GM20000 (cell line): ENCODE results near the gene ENOX2.
"Not testable (repeated sequence)": the region's sequence is repeated elsewhere in the genome, so short reads cannot be mapped to it uniquely, and the experiment has no call there.

Experiments
- DNase-seq: peaks from one replicate; pipeline ENCODE4 v3.0.0; 2012; ENCODE audit warnings: low spot score
- TF ChIP-seq, protein P1 (sequence below): IDR thresholded peaks from 2 replicates; pipeline ENCODE4 v1.5.1; 2012; ENCODE audit warnings: mild to moderate bottlenecking, control low read depth; ENCODE audit errors: extremely low read depth, missing control alignments

Gene ENOX2

DNA sequence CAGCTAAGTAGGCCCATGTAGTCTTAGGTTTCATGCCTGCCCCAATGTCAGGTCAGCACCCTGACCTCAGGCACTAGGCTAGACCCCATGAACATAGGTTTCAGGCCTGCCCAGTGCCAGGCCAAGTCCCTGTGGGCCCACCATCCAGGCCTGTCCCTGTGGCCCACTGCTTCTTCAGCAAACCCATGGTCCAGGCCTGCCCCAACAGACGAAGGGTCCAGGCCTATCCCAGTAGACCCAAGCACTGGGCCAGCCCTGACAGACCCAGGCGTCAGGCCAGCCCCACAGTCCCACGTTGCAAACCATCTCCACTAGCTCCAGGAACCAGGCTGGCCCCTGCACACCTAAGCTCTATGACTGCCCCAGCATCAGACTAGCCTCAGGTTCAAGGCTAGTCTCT is 92.4 kb downstream of the ENOX2 start:
- DNase-seq: no peak
- TF ChIP-seq, protein P1, sequence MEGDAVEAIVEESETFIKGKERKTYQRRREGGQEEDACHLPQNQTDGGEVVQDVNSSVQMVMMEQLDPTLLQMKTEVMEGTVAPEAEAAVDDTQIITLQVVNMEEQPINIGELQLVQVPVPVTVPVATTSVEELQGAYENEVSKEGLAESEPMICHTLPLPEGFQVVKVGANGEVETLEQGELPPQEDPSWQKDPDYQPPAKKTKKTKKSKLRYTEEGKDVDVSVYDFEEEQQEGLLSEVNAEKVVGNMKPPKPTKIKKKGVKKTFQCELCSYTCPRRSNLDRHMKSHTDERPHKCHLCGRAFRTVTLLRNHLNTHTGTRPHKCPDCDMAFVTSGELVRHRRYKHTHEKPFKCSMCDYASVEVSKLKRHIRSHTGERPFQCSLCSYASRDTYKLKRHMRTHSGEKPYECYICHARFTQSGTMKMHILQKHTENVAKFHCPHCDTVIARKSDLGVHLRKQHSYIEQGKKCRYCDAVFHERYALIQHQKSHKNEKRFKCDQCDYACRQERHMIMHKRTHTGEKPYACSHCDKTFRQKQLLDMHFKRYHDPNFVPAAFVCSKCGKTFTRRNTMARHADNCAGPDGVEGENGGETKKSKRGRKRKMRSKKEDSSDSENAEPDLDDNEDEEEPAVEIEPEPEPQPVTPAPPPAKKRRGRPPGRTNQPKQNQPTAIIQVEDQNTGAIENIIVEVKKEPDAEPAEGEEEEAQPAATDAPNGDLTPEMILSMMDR: no peak

DNA sequence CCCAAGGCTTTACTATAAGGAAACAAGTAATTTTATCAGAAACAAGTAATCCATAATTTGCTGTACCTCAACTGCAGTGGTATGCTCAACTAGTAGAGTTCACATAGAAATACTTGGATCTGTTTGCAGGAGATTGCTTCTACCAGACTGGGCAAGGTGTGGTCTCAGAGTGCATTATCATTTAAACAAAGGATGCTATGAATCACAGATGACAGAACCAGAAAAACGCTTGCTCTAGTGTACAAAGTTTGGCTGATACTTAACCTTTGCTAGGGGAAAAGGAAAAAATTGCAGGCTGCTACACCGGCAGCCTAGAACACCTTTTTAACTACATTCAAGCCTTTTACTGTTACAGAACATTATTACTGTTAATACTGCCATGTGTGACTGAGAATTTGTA is 97.1 kb downstream of the ENOX2 start:
- TF ChIP-seq, protein P1: no peak
- no peak for DNase-seq

DNA sequence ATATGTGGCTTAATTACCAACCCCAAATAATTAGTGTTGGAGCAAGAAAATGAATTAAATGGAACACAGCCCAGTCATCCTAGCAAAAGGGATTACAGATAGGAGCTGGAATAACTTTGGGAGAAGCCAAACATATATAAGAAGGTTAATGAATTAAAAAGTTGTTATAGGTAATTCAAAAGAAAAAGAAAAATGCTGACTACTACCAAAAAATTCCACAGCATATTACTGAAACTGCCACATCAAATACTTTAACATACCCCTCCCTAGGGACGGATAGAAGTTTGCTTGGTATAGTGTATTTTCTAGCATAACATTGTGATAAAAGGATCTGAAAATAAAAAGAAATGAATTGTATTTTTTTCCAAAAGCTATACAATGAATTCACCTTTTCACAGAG is 99.5 kb downstream of the ENOX2 start:
- TF ChIP-seq, protein P1: no peak
- DNase-seq: no peak

DNA sequence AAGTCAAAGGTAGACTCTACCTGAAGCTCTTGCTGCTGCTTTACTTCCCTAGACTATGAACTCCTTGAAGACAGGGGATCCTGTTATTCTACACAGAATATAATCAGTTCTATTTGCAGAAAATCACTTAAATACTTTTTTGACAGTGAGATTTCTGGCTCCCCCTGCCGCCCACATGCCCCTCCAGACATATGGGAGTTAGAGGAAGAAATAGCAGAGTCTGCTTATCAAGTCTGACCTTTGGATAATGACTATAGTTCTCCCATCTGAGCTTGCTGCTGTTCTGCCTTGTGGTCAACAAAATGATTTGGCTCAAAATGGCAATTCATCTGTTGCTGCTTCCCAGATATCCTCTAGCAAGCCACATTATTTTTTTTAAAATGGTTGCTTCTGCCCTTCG is 101.1 kb downstream of the ENOX2 start:
- TF ChIP-seq, protein P1: no peak

DNA sequence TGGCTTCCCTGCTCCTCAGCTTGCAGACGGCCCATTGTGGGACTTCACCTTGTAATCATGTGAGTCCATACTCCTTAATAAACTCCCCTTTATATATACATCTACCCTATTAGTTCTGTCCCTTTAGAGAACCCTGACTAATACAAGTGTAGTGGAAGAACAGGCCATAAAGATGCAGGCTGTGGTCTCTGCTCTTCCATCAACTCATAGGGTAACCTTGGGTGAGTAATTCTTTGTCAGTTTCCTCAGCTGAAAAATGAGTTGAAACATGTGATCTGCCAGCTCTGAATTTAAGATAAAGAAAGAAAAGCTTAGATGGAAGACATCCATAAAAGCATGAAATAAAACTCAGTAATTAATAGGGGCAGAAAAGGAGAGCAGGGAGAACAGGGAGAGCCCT is 103.6 kb downstream of the ENOX2 start:
- no peak for DNase-seq
- TF ChIP-seq, protein P1: no peak

More for the DNA sequence above, 101.1 kb downstream of the ENOX2 start:
- DNase-seq: no peak

DNA sequence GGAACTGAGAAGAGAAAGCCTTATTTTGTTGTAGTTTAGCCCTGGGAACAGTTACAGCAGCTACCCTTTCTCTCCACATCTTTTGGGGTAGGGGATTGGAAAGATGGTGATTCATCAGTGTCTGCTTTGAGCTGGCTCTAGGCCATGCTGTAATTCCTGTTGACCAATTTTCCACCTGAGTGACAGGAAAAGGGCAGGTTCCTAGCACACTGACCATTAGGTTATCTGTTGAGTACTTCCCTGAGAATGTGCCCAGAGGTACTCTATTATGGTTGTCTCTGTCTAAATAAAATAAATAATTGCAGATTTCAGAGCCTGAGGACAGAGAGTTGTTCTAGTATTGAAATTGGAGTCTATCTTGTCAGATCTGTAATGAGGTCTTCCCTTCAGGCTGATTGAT is 109.0 kb downstream of the ENOX2 start:
- TF ChIP-seq, protein P1: no peak
- DNase-seq: no peak

DNA sequence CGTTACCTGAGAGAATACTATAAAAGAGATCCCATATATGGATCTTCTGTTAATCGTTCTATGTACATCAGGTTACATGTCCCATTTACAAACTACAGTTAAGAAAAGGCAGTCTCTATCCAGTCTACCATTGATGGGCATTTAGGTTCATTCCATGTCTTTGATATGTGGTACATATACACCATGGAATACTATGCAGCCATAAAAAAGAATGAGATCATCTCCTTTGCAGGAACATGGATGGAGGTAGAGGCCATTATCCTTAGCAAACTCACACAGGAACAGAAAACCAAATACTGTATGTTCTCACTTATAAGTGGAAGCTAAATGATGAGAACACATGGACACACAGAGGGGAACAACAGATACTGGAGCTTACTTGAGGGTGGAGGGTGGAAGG is 111.1 kb downstream of the ENOX2 start:
- DNase-seq: not testable (repeated sequence)

DNA sequence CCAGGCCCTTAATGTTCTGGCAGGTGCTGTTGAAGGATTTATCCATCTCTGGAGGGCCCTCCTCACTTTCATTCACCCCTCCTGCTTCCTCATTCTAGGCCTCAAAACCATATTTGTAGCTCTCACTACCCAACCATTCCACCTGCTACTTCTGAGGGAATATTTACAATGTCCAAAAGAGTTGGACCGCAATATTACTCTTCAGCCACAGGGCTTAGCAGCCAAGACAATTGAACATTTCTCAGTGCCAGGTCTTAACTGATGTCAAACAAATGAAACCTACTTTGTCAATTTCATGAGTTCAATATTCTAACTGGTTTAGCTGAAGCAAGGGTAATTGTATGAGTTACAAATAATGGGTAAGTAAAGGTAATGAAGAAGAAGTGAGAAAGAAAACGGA is 113.2 kb downstream of the ENOX2 start:
- DNase-seq: no peak
- TF ChIP-seq, protein P1: no peak
